GM06990 (cell line): ENCODE results near the gene SH3TC2.

Experiments used
- DNase-seq: peaks from one replicate; pipeline ENCODE4 v3.0.0-alpha.2; 2011; ENCODE audit not compliant: insufficient read length; ENCODE audit errors: extremely low read depth
- H3K27me3 ChIP-seq: replicated peaks from 2 replicates; pipeline ENCODE4 v1.6.0; 2011; ENCODE audit warnings: low read length; ENCODE audit not compliant: control insufficient read depth, insufficient read depth
- H3K36me3 ChIP-seq: 2 replicates; pipeline ENCODE4 v1.5.1; 2011; ENCODE audit warnings: low read length; ENCODE audit not compliant: control insufficient read depth, insufficient read depth
- H3K4me3 ChIP-seq: replicated peaks from 2 replicates; pipeline ENCODE4 v1.5.1; 2011; ENCODE audit warnings: low read depth, mild to moderate bottlenecking, control low read depth, low read length
- TF ChIP-seq, protein P1 (sequence below): IDR thresholded peaks from 2 replicates; pipeline ENCODE4 v1.5.1; 2011; ENCODE audit warnings: low read length, control low read depth, mild to moderate bottlenecking, inconsistent platforms; ENCODE audit not compliant: insufficient read depth, poor library complexity, severe bottlenecking

The SH3TC2 gene

DNA sequence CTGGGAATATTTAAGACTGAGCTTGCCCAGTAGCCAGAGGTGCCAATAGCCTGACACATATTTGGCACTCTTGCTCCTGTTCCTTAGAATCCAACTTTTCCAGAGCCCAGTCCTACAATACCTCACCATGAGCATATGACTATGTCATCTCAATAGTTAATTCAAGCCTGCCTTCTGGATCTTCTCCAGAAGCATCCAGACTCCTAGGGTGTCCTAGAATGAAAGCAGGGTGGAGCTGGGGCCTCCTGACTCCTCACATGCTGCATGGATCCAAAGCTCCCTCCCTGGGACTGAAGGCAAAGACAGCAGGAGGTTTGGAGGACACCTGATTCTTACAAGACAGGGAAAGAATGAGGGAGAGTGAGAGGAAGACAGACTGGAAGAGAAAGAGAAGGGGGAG is 37.9 kb downstream of the SH3TC2 start:
- no peak overlapping the region for H3K4me3 ChIP-seq
- TF ChIP-seq, protein P1, sequence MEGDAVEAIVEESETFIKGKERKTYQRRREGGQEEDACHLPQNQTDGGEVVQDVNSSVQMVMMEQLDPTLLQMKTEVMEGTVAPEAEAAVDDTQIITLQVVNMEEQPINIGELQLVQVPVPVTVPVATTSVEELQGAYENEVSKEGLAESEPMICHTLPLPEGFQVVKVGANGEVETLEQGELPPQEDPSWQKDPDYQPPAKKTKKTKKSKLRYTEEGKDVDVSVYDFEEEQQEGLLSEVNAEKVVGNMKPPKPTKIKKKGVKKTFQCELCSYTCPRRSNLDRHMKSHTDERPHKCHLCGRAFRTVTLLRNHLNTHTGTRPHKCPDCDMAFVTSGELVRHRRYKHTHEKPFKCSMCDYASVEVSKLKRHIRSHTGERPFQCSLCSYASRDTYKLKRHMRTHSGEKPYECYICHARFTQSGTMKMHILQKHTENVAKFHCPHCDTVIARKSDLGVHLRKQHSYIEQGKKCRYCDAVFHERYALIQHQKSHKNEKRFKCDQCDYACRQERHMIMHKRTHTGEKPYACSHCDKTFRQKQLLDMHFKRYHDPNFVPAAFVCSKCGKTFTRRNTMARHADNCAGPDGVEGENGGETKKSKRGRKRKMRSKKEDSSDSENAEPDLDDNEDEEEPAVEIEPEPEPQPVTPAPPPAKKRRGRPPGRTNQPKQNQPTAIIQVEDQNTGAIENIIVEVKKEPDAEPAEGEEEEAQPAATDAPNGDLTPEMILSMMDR: no peak
- no peak for DNase-seq
- no peaks in the 10 kb centered on the region; the same call in 1 of the 2 replicates for H3K27me3 ChIP-seq
- H3K36me3 ChIP-seq: no peaks in the 10 kb centered on the region

DNA sequence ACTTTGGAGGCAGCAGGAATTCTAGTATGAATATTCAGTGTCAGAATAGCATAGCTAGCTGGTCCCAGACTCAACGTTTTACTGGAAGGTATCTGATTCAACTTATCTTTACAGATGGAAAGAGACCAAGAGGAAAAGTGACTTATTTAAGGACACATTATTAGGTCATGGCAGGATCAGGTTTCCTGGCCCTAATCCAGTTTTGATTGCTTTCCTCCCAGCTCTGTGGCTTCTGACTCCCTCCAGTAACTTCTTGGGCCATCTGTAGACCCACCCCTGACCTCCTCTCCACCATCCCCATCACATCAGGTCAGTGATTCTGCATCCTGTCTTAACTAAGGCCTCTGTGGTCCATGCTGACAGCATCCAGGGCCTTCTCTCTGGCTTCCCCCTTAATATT is 38.4 kb downstream of the SH3TC2 start:
- Histone ChIP-seq H3K27me3 (no peaks in the 10 kb centered on the region; the same call in 1 of the 2 replicates), H3K4me3 (no peak overlapping the region), H3K36me3 (no peaks in the 10 kb centered on the region)
- TF ChIP-seq, protein P1: no peak
- no peak for DNase-seq

DNA sequence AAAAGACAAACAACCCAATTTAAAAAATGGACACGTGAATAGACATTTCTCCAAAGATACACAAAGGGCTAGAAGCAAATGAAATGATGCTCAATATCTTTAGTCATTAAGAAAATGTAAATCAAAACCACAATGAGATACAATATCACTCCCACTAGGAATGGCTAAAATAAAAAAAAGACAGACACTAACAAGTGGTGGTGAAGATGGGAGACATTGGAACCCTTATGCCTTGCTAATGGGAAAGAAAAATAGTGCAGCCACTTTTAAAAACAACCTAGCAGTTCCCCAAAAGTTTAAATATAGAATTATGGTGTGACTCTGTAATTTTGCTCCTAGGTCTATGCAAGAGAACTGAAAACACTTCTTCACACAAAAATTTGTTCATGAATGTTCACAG is 40.7 kb downstream of the SH3TC2 start:
- TF ChIP-seq, protein P1: no peak
- Histone ChIP-seq H3K27me3 (no peaks in the 10 kb centered on the region; the same call in 1 of the 2 replicates), H3K36me3 (no peaks in the 10 kb centered on the region), H3K4me3 (no peak overlapping the region)
- no peak for DNase-seq

DNA sequence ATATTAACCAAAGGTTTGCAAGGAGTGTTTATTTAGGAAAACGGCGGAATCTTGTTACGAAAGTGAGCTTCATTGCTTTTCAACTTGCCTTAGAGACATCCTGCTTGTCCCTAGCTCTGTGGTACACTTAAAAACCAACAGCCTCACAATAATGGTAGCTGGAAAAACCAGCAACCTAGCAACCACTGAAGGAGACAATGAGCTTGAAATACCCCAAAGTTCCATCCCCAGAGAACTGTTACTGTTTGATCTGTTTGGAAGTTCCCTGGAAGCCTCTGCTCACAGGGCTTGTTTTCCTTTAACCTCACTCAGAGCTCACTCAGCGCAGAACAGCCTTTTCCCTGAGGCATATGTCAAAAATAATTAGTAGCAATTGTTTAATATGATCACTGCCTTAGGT is 43.2 kb downstream of the SH3TC2 start:
- no peak for DNase-seq
- no peaks in the 10 kb centered on the region for H3K36me3 ChIP-seq
- H3K4me3 ChIP-seq: no peak overlapping the region
- H3K27me3 ChIP-seq: no peaks in the 10 kb centered on the region
- TF ChIP-seq, protein P1: no peak

DNA sequence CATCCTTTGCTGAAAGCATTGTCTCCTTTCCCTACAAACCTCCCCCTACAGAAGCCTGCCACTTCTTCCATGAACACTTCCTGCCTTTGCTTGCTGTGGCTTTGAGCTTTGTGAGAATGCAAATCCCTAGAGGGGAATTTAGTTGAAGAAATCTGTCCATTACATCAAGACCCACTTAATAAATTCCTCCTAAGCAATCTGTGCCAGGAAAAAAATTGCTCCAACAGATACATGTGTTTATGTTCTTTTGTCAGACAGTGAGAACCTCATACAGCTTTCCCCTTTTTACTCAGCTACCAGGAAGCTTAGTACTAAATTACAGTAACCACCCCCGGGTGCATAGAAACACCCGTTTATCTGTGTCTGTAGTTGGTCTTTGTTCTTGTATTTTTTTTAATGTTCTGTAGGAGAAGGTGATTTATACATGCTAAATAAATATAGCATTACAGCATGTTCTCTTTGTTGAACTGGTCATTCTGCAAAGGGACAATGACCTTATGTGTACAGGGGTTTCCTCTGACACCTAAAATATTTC is 43.9 kb downstream of the SH3TC2 start:
- TF ChIP-seq, protein P1: no peak
- DNase-seq: no peak

DNA sequence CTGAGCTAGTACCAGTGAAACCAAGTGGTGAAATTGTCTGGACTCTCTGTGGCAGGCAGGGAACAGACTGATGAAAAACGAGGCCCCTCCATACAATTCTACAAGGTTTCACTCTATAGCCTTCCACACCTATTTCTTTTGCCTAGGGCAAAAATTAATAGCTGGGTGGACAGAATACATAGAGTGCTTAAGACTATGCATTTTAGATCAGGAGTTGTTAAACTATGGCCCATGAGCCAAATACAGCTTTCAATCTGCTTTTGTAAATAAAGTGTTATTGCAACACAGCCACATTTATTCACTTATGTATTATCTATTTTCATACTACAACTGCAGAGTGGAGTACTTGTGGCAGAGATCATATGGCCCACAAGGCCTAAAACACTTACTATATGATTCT is 45.2 kb downstream of the SH3TC2 start:
- Histone ChIP-seq H3K36me3 (no peaks in the 10 kb centered on the region), H3K27me3 (no peaks in the 10 kb centered on the region), H3K4me3 (no peak overlapping the region)
- TF ChIP-seq, protein P1: no peak
- DNase-seq: no peak

More for the DNA sequence above, 43.9 kb downstream of the SH3TC2 start:
- Histone ChIP-seq H3K36me3 (no peaks in the 10 kb centered on the region), H3K27me3 (no peaks in the 10 kb centered on the region), H3K4me3 (no peak overlapping the region)
